ENCODE data around the gene DNASE1L2. TPM values are rescaled to one million over a fixed set of nuclear protein-coding genes. Genes with fewer than 3 reads are reported as not detected.

DNASE1L2 gene
- polyA plus RNA-seq, 1 experiment, result 0.38 TPM

DNA sequence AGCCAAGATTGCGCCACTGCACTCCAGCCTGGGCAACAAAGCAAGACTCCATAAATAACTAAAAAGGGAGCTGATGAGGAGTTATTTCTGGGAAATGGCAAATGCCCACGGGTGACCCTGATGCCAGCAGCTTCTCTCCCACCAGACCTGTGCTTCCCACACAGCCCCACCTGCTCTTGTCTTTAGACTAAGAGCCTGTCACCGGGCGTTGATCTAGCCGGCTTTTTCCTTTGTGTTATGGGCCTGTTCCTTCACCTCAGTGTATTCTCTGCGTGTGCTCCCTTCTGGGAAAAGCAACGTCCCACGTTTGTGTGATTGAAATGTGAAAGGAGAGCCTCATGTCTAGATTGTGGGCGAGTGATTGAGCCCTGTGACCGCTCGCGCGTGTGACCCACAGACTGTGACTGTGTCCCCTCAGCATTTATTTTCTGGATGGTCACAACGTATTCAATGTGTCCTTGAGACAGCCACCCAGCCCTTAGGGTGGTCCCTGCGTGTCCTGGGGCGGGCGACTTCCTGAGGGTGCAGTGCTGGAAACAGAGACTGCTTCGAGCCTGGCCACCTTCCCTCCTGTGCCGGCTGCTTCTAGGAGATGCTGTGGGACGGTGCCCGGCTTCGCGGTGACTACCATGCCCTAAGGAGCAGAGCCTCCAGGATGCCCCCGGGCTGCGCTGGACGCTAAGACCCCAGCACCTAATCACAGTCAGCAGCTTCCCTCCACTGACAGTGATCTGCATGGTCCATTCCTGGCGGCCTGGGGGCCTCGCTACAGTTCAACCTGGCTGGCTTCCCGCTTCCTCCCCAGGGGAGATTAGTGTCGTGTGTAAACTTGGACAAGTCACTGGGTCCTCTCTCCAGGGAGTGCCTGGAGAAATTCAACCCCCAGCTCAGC is 39.5 kb downstream of the DNASE1L2 start:
- H3K36me3 ChIP-seq (ENCODE audit: control insufficient read depth, insufficient read depth, low read length), result no peaks in the 10 kb centered on the region
- POLR2A ChIA-PET, result no interaction called here
- CTCF ChIA-PET, result no interaction called here
- DNase-seq (ENCODE audit: low read depth), result no peak
- H3K4me3 ChIP-seq (ENCODE audit: low read depth, low read length), result no peak overlapping the region
- no peaks in the 10 kb centered on the region for H3K27me3 ChIP-seq (ENCODE audit: control insufficient read depth, insufficient read depth, low read length)
- TF ChIP-seq CTCF (IDR thresholded peaks at IDR 0.05; ENCODE audit: insufficient read depth, low read depth, low read length), result no peak

DNA sequence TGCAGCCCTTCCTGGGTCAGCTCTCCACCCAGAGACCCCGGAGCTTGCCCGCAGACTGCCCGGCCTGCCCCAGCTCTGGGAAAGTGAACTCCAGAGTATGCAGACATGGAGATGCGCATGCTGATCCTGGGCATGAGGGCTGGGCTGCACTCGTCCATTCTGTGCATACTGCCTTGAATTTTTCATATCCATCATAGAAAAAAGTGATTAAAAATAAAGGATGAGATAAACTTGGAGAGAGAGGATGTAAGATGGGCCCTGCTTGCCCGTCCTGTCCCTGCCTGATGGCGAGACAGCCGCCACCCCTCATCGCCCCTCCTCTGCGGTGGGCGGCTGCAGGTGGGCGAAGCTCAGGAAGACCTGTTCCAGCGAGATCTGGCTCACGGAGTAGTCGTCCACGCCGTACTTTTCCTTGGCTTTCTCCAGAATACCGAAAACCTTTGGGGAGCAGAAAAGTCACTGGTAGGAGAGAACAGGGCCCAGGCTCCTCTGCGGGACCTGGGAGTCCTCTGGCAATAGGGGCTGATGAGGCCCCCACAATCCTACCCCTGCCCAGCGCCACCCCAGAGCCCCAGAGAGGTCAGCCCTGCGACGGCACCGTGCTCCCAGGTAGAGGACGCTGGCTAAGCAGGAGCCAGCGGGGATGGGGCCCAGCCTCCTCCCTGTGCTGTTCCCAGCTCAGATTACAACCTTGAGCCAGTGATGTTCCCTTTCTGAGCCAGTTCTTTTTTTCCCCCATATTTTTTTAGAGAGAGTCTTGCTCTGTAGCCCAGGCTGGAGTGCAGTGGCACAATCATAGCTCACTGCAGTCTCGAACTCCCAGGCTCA is 40.3 kb downstream of the DNASE1L2 start:
- ChIA-PET CTCF (no interaction called here), POLR2A (no interaction called here)
- no peak for DNase-seq (ENCODE audit: low read depth)

DNA sequence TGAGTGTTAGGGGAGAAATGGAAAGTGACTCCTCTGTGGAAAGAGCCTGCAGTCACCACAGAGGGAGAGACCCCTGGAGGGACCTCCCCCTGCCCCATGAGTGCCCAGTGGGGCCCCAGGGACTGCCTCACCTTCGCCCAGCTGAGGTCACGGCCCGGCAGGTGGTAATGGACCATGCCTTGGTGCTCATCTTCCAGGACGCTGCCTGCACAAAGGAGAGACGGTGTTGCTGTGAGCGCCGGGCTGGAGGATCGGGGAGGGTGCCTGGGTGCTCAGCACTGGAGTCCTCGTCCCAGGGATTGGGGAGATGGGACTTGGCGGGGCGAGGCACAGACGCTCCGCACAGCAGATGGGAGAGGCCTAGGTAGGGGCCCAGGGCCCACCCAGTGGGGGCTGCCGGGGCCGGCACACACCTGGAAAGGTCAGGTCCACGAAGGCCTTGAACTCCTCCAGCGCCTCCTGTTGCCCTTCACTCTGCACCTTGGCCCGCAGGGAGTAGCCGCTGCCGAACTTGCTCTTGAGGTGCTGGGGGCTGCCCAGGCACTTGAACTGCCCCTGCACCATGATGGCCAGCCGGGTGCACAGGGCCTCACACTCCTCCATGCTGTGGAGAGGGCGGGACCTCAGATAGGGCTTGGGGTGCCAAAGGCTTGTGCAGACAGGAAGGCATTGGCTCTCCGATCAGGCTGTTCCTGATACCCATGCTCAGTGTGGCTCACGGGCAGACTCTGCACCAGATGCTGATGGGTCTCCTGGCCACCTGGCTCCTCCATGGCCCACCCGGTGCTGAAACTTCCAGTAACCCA is 41.4 kb downstream of the DNASE1L2 start:
- TF ChIP-seq CTCF (IDR thresholded peaks at IDR 0.05; ENCODE audit: insufficient read depth, low read depth, low read length), result no peak
- CTCF ChIA-PET, result no interaction called here
- POLR2A ChIA-PET, result no interaction called here

More for the DNA sequence above, 40.3 kb downstream of the DNASE1L2 start:
- Histone ChIP-seq H3K36me3 (ENCODE audit: control insufficient read depth, insufficient read depth, low read length) (no peaks in the 10 kb centered on the region), H3K27me3 (ENCODE audit: control insufficient read depth, insufficient read depth, low read length) (no peaks in the 10 kb centered on the region), H3K4me3 (ENCODE audit: low read depth, low read length) (no peak overlapping the region)
- no peak for TF ChIP-seq CTCF (IDR thresholded peaks at IDR 0.05; ENCODE audit: insufficient read depth, low read depth, low read length)

GRCh38 chr16:2278272-2278608 is 42.0 kb downstream of the DNASE1L2 start:
- Histone ChIP-seq H3K36me3 (ENCODE audit: control insufficient read depth, insufficient read depth, low read length) (no peaks in the 10 kb centered on the region), H3K27me3 (ENCODE audit: control insufficient read depth, insufficient read depth, low read length) (no peaks in the 10 kb centered on the region), H3K4me3 (ENCODE audit: low read depth, low read length) (no peak overlapping the region)
- POLR2A ChIA-PET, result no interaction called here
- CTCF ChIA-PET, result no interaction called here
- DNase-seq (ENCODE audit: low read depth), result no peak
- no peak for TF ChIP-seq CTCF (IDR thresholded peaks at IDR 0.05; ENCODE audit: insufficient read depth, low read depth, low read length)

More for the DNA sequence above, 41.4 kb downstream of the DNASE1L2 start:
- no peak for DNase-seq (ENCODE audit: low read depth)
- Histone ChIP-seq H3K27me3 (ENCODE audit: control insufficient read depth, insufficient read depth, low read length) (no peaks in the 10 kb centered on the region), H3K4me3 (ENCODE audit: low read depth, low read length) (no peak overlapping the region), H3K36me3 (ENCODE audit: control insufficient read depth, insufficient read depth, low read length) (no peaks in the 10 kb centered on the region)

All from BJ (cell line).